Stimulated activated CD8-positive, alpha-beta memory T cell treated with anti-CD3 and anti-CD28 coated beads, Interleukin-15, amount 100 ng/mL, for 4 hours (primary cell): ENCODE measurements around the gene C1orf56.

ENCODE experiments used
- DNase-seq, 2 donors: peaks; one replicate each; pipeline ENCODE4 v3.0.0-alpha.2; 2020; ENCODE audit warnings: low read depth in 2 of 2

C1orf56 gene, protein sequence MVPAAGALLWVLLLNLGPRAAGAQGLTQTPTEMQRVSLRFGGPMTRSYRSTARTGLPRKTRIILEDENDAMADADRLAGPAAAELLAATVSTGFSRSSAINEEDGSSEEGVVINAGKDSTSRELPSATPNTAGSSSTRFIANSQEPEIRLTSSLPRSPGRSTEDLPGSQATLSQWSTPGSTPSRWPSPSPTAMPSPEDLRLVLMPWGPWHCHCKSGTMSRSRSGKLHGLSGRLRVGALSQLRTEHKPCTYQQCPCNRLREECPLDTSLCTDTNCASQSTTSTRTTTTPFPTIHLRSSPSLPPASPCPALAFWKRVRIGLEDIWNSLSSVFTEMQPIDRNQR

GRCh38 chr1:151047591-151047924 lies at the start of gene C1orf56:
TSS of gene C1orf56 (plus strand) at chr1:151047751. CDS start at chr1:151047848, 97 bp downstream.
- no peak for DNase-seq

GRCh38 chr1:150997949-150998348 lies 49.6 kb upstream of the C1orf56 start:
- DNase-seq: no peak

DNA sequence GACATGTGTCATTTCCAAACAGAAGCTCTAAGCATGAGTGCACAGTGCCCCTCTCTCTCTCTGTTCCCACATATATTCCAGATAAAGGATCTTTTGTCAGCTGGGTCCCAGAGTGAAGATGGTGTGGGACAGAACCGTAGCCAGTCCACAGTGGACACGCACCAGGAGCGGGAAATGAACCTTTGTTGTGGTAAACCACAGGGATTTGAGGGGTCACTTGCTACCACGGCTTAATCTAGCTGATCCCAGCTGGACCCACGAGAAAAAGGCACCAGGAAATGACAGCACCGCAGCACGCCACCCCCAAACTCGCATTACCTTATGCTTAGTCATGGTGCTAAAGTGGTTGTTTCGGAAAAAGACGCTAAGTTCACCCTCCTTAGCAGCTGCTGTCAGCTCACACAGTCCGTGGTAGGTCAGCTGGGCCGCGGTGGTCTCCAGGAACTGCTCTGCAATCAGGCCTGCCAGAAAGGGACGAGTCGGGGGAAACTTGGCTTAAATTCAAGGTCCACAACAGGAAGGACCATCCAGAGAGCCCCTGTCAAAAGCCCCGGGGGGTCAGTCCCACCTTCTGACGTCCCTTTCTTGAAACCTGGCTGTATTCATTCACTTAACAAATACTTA lies 48.4 kb upstream of the C1orf56 start:
- no peak for DNase-seq

DNA sequence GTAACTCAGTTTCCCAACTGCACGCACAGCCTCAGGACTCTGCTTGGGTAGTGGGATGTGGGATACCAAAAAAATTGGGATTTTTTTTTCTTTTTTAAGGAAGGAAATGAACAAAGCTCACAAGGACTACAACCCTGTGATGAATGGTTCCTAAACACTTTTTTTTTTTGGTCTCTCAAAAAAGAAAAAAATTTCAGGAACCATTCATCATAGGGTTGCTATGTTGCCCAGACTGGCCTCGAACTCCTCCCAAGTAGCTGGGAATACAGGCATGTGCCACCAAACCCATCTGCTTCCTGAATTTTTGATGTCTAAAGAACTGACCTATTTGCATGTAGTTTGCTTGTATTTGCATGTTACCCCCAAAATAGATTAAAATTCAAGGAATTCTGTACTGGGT lies 47.6 kb upstream of the C1orf56 start:
- no peak for DNase-seq

DNA sequence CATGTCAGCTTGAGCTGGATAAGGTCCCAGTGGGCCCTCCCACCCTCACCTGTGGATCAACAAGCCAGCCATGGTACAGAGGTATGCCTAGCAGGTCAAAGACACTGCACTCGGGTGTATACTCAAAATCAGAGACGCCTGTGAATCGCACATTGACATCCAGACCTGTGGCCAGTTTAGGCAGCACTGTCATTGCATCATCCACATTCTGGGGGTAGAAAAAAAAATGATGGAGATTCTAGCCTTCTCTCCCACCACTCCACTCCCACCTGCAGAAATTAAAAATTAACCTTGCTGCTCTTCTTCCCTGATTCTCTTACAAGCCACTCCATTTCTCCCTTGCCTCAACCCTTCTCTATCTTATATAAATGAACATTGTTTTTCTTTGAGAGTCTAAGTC lies 47.1 kb upstream of the C1orf56 start:
- no peak for DNase-seq

GRCh38 chr1:151001602-151002001 lies 45.9 kb upstream of the C1orf56 start:
- DNase-seq: no peak

DNA sequence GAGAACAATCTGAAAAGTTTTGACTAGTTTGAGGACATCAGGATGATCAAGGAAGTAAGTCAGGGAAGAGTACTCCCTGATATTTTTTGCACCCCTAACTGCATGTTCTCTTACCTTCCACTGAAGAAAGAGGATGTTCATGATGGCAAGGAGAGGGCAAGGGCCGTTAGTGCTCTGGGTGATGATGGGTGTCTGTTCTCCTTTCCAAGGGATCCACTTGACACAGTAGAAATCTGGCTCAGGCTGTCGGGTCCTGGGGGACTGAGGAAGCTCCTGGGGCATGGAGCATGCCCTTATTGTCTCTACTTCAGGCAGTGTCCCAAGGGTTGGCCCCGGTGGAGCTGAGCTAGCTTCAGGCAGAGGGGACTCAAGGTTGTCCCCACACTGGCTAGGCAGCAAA lies 45.5 kb upstream of the C1orf56 start:
- no peak for DNase-seq

GRCh38 chr1:151002611-151003010 lies 44.9 kb upstream of the C1orf56 start:
- DNase-seq: no peak

- DNase-seq: no peak
These were observed 44.4 kb upstream of the C1orf56 start for GRCh38 chr1:151003180-151003579.

DNA sequence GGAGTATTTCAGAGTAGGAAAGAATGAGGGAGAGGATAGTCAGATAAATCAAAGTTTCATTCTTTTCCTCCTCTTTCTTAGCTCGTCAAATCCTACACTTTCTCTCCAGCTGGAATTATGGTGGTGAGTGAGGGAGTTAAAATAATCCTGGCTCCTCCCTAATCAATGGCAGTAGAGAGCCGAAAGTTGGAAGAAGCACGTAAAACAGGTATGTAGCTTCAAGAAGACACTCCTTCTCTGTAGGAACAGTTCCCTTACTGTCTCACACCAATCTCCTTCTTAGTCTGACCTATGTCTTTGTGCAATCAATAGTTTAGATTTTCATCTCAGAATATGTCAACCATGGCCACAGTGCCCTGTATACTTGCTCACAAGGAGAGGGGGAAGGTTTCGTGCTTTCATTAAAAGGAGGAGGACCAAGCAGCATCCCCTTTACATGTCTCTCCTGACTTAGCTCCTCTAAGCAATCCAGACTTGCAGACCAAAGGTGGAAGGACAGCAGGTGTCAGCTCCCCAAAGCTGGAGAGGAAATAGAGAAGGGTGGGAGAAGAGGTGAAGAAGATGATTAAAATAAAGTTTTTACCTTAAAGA lies 41.7 kb upstream of the C1orf56 start:
- DNase-seq: no peak

DNA sequence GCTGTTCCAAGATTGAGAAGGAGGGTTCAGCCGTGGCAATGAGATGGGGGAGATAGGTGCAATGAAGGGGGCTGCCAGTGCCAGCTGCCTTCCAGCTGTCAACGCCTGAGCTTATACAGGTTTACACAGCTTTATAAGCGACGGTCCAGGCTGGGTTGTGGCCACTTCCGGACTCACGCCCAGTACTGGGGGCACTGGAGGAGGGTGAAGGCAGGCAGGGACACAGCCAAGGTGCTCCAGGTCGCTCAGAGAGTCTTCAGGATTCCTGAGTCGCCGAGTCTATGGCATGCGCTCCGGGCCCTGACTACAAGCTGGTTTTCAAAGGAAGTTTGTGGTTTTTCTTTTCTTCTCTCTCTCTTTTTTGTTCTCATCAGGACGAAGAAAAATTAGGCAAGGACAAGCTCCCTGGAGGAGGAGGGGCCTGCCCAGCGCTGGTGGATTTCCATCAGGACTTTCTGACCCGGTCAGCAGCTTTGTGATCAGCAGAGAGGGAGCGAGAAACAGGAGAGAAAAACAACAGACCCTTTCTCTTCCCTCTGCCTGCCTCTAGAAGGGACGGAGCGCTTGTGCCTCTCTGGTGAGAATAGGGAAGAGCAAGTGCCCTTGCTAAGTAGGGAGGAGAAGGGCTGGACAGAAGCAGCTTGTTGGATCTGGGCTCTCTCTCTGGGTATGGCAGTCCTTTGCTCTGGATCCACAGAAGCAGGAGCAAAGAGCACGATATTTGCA lies 41.1 kb upstream of the C1orf56 start, which contains the start of gene MINDY1:
MINDY1 (minus strand) TSS at position 576 of the 726 bp plus-strand sequence. CDS start 4,285 bp downstream, outside the sequence.
- no peak for DNase-seq

- no peak for DNase-seq
These were observed 39.7 kb upstream of the C1orf56 start for GRCh38 chr1:151007853-151008243.

DNA sequence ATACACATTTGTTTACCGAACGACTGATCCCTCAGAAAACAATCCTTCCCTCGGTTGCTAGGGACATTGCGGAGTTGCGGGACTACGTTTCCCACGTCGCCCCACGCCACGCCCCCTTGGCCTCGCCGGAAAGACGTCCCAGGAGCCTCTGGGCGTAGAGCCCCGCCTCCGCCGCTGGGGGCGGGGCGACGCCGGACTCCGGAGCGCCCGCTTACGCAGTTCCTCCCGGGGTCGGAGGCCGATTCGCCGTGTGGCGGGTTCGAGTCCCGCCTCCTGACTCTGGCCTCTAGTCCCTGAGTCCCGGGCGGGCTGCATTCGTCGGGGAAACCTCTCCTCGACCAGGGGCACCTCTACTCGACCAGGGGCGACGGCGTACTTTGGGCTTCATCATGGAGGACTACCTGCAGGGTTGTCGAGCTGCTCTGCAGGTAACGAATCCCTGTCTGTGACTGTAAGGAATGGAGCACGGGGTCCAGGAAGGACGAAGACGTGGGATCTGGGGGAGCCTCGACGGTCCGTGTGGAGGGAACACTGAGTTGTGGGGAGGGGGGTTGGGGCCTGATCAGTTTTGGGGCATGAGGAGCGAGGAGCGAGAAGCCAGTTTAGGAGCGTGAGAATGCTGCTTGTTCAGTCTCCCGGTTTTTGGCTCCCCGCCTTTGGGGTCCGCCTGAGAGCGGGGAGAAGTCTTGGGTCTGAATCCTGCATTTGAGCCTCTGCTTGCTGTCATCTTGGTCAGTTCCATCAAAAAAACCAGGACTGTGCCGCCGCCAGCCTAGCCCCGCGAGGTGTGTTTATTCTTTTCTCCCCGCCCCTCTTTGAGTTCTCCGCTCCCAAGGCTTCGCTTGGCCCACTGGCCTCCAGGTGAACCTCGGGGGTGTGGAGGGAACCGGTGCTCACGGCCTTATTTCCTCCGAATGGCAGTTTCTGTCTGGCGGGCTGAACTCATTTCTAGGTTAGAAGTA lies 39.0 kb upstream of the C1orf56 start, which contains the start of gene PRUNE1:
PRUNE1 (plus strand) TSS at position 206 of the 962 bp plus-strand sequence; CDS start at position 390, 184 bp downstream.
- DNase-seq: peak; percentile 85 to 91

GRCh38 chr1:151009206-151009587 lies 38.4 kb upstream of the C1orf56 start:
- DNase-seq: no peak

- DNase-seq: no peak
These were observed 37.7 kb upstream of the C1orf56 start for GRCh38 chr1:151009674-151010345.

DNA sequence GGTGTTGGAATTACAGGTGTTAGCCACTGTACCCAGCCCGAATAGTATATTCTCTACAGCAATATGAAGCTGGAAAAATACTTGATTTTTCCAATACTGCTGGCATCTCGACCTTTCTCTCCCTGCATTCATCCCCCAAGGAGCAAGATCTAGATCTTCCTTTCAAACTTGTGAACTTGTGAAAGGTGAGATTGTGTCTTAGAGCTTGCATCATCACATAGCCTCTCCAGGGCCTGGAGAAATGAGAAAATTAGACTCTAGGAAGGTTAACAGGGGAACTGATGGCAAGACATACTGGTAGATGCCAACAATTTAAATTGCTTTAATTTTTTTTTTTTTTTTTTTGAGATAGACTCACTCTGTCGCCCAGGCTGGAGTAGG lies 37.2 kb upstream of the C1orf56 start:
- DNase-seq: no peak

DNA sequence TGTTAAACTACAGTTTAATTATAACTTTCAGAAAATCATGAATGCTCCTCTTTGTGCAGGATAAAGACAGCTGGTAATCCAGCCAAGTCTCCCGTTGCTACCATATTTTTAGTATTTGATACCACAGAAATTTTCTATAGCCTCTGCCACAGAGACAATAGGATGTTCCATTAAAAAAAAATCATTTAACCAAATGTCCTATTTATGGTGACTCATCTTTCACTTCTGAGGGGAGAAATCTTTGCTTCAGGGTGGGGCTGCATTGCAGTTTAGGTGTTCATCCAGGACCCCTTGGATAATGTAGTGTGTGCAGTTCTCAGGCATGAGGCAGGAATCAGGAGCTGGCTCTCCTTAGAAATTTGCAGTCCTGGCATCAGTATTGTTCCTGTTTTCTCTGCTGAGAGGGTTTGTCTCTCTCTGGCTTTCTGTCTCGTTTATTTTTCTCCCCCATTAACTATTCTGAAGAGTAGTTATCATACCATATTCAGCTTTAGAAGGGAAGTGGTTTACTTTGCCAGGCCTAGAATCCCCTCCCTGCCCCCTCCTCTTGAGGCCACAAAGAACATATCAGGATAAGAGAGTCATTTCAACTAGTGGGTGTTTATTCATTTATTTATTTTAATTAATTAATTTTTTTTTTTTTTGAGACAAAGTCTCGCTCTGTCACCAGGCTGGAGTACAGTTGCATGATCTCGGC lies 36.2 kb upstream of the C1orf56 start:
- no peak for DNase-seq

DNA sequence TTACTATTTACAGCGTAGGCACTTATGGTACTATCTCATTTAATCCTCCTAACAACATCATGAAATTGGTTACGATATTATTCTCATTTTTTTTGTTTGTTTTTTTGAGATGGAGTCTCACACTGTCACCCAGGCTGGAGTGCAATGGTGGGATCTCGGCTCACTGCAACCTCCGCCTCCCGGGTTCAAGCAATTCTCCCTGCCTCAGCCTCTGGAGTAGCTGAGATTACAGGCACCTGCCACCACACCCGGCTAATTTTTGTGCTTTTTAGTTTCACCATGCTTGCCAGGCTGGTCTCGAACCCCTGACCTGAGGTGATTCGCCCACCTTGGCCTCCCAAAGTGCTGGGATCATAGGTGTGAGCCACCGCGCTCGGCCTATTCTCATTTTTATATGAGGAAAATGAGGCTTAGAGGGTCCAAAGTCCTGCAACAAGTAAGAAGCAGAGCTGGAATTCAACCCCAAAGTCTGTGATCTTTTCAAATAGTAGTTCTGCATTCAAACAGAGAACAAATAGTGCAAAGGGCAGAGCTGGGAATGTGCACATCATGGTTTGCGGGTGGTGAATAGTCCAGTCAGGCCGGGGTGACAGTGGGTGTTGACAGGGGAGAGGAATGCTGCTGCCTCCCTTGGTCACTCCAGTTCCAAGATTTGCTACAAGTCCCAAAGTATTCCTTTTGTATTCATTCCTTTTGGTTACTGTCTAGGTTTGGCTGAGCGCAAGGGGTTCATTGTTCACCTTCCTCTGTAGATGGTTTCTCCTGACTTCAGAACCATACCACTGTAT lies 34.7 kb upstream of the C1orf56 start:
- no peak for DNase-seq

DNA sequence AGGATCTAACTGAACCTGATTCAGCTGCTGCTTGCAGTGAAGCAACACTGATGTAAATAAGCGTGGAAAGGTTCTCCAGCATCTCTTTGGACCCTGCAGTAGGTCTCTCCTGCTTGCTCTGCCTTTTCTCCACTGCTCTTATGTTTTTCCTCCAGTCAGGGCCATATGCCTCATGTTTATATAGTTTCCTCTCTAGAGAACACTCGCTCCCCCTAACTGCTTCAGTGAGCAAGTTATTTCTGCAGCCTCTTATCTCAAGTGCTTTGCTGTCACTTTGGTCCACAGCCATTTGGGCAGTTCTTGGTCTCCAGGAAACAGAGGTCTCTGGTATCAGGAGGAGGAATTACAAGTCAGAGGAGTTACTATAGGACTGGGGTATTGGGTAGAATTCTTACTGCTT lies 34.0 kb upstream of the C1orf56 start:
- no peak for DNase-seq
